Retinal pigment epithelial cell (primary cell): ENCODE results near the gene ZNF43.
"Not testable (repeated sequence)": the region's sequence is repeated elsewhere in the genome, so short reads cannot be mapped to it uniquely, and the experiment has no call there.

Experiments used
- DNase-seq: peaks from one replicate; pipeline ENCODE4 v3.0.0-alpha.2; 2010; ENCODE audit warnings: low read depth
- H3K4me3 ChIP-seq: 2 replicates; pipeline ENCODE4 v1.5.1; 2011; ENCODE audit warnings: mild to moderate bottlenecking, low read length, control low read depth, moderate library complexity
- CTCF ChIP-seq: conservative IDR thresholded peaks from 2 replicates; pipeline ENCODE4 v1.5.1; 2011; ENCODE audit warnings: low read depth, low read length, control low read depth, inconsistent platforms

ZNF43 gene

DNA sequence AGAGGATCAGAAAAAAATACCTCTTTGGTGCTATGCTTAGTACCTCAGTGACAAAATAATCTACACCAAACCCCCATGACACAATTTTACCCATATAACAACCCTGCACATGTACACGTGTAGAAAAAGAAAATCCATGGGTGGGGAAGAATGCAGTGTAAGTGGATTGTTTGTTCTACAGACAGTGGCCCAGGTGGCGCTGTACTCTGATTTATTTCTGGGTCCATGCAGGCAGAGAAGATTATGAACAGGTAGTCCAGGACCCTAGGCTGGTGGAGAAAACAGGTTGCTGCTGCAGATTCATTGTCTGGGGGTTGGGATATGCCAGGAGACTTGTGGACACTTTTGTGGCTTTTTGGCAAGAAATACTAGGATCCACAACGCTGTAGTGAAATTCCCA, 77.7 kb downstream of the ZNF43 start:
- H3K4me3 ChIP-seq: no peak overlapping the region
- DNase-seq: no peak
- no peak for TF ChIP-seq CTCF

GRCh38 chr19:21755555-21755954, 80.4 kb downstream of the ZNF43 start:
- not testable (repeated sequence) for DNase-seq

More at GRCh38 chr19:21755555-21755954, 80.4 kb downstream of the ZNF43 start:
- not testable (repeated sequence) for H3K4me3 ChIP-seq
